OCI-LY7 (cell line): ENCODE data around the gene ACYP2.

Experiments used
- EZH2phosphoT487 ChIP-seq: fragments of 200-600 bp; sonication (generic); IDR thresholded peaks from 2 replicates; pipeline ENCODE4 v1.6.1; 2018; ENCODE audit warnings: low read depth, borderline replicate concordance, mild to moderate bottlenecking, mixed run types, antibody characterized with exemption, low read length, moderate library complexity, mixed read lengths
- TF ChIP-seq, protein P1 (sequence below): fragments of 200-600 bp; sonication (generic); conservative IDR thresholded peaks from 2 replicates; pipeline ENCODE4 v1.5.1; 2014; ENCODE audit warnings: mild to moderate bottlenecking, antibody characterized with exemption, low read length, moderate library complexity, mixed read lengths

DNA sequence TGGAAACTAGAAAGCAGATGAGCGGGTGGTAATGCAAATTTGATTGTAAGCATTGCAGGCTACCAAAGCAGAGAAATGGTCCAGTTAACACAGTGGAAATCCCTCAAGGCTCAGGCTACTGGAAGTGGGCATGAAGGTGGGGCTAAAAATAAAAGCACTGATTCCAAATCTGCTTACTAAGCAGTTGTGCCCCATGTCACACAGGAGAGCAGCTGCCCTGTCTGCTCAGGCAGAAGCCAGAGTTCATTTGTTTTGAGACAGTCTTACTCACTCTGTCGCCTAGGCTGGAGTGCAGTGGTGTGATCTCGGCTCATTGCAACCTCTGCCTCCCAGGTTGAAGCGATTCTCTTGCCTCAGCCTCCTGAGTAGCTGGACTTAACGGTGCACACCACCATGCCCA is 183.1 kb downstream of the ACYP2 start:
- TF ChIP-seq, protein P1, sequence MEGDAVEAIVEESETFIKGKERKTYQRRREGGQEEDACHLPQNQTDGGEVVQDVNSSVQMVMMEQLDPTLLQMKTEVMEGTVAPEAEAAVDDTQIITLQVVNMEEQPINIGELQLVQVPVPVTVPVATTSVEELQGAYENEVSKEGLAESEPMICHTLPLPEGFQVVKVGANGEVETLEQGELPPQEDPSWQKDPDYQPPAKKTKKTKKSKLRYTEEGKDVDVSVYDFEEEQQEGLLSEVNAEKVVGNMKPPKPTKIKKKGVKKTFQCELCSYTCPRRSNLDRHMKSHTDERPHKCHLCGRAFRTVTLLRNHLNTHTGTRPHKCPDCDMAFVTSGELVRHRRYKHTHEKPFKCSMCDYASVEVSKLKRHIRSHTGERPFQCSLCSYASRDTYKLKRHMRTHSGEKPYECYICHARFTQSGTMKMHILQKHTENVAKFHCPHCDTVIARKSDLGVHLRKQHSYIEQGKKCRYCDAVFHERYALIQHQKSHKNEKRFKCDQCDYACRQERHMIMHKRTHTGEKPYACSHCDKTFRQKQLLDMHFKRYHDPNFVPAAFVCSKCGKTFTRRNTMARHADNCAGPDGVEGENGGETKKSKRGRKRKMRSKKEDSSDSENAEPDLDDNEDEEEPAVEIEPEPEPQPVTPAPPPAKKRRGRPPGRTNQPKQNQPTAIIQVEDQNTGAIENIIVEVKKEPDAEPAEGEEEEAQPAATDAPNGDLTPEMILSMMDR = no peak
- no peak for TF ChIP-seq EZH2phosphoT487
